ENCODE measurements around the gene IL17A. TPM values are rescaled to one million over a fixed set of nuclear protein-coding genes. Genes with fewer than 3 reads are reported as not detected.

The IL17A gene
- total RNA-seq, 6 experiments from 2014 or later, result not detected

DNA sequence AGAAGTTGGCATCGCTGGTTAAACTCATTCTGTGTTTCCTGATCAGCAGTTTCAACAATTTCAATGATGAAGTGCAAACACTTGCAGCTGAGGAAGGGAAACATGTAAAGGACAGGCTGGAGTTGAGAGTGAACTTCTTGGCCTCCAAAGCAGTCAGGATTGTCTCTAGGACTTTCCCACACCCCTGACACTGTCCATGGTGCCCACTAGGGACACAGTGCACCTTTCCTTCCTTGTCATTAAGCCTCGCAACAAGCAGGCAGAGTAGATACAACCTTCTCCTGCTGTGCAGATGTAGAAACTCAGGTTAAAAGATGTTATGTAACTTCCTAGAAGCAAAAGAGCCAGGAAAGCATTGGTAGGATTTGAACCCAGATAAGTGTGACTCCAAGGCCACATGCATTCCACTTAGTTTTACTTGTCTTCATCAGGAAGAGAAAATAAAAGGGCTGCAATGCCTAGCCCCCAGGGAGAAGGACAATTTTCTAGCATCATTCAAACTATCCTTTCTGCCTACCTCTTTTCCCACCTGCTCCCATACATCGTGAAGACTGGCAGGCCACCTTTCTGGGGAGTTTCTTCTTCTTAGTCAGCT is 39.2 kb upstream of the IL17A start:
- H3K36me3 ChIP-seq, result no peaks in the 10 kb centered on the region
- TF ChIP-seq POLR2A (IDR thresholded peaks at IDR 0.05) (no peak), CTCF (IDR thresholded peaks at IDR 0.05) (no peak)
- WGBS (ENCODE audit: insufficient coverage, low coverage, low lambda C conversion rate, missing lambda C conversion rate), result 77% methylated on average over 3 of the region's 3 CpGs
- H3K4me3 ChIP-seq, result no peak overlapping the region
- intact Hi-C loops (cut with DNase I), result no loop called here
- DNase-seq, result no peak
- peaks cover 0 to 6% (median 0%) of the 10 kb centered on the region in 4 donors for H3K4me1 ChIP-seq
- no peak for ATAC-seq
- no peaks in the 10 kb centered on the region for H3K9me3 ChIP-seq
- H3K27ac ChIP-seq, result no peak overlapping the region
- H3K27me3 ChIP-seq, result no peaks in the 10 kb centered on the region

DNA sequence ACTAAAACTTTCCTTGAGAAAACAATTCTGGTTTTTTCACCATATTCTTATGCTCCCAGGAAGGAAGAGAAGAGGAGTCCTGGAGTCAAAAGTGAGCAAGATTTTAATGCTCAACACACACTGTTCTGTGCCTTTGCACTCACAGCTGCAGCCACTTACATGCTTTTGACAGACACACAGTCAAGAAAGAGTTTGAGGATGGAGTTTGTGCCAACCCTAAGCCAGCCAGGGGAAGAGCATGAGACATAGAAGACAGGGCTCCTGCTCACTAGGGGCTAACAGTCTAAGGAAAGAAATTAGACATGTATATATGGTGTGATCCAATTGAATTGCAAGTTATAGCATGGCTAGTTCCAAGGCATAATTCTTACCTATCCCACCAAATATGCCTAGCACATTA is 37.1 kb upstream of the IL17A start:
- no peak overlapping the region for H3K4me3 ChIP-seq
- no peak for TF ChIP-seq CTCF (IDR thresholded peaks at IDR 0.05)
- no peak for TF ChIP-seq POLR2A (IDR thresholded peaks at IDR 0.05)
- no peaks in the 10 kb centered on the region for H3K36me3 ChIP-seq
- intact Hi-C loops (cut with DNase I), result no loop called here
- no peaks in the 10 kb centered on the region for H3K9me3 ChIP-seq
- no peak for DNase-seq
- no peak for ATAC-seq
- H3K27me3 ChIP-seq, result no peaks in the 10 kb centered on the region
- H3K4me1 ChIP-seq, result peaks cover 0 to 6% (median 0%) of the 10 kb centered on the region in 4 donors
- H3K27ac ChIP-seq, result no peak overlapping the region

DNA sequence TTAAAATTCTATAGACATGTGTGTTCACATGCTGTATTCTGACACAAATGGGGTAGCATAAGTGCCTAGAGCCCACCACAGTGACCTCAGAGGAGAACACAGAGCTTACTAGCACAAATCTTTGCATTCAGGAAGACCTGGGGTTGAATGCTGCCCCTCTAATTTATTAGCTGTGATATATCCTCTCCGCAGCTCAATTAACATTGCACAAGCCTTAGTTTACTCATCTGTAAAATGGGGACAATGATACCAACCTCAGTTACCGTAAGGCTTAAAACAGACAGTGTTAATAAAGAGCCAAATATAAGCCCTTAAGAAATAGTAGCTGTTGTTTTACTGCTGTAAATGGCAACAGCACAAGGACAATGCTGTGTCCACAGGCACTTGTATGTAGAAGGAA is 36.2 kb upstream of the IL17A start:
- TF ChIP-seq CTCF (IDR thresholded peaks at IDR 0.05), result no peak
- TF ChIP-seq POLR2A (IDR thresholded peaks at IDR 0.05), result no peak
- no peaks in the 10 kb centered on the region for H3K27me3 ChIP-seq

GRCh38 chr6:52152070-52152423 is 34.1 kb upstream of the IL17A start:
- TF ChIP-seq CTCF (IDR thresholded peaks at IDR 0.05), result no peak
- no peak for TF ChIP-seq POLR2A (IDR thresholded peaks at IDR 0.05)
- intact Hi-C loops (cut with DNase I), result no loop called here
- H3K4me3 ChIP-seq, result no peak overlapping the region
- DNase-seq (no peak), ATAC-seq (no peak)
- no peak overlapping the region for H3K27ac ChIP-seq
- no peaks in the 10 kb centered on the region for H3K36me3 ChIP-seq
- no peaks in the 10 kb centered on the region for H3K27me3 ChIP-seq
- peaks cover 0 to 6% (median 0%) of the 10 kb centered on the region in 4 donors for H3K4me1 ChIP-seq
- no peaks in the 10 kb centered on the region for H3K9me3 ChIP-seq

More for the DNA sequence above, 36.2 kb upstream of the IL17A start:
- intact Hi-C loops (cut with DNase I), result no loop called here
- ATAC-seq (no peak), DNase-seq (no peak)
- H3K4me1 ChIP-seq, result peaks cover 0 to 6% (median 0%) of the 10 kb centered on the region in 4 donors
- H3K9me3 ChIP-seq, result no peaks in the 10 kb centered on the region
- H3K27ac ChIP-seq, result no peak overlapping the region
- H3K36me3 ChIP-seq, result no peaks in the 10 kb centered on the region
- WGBS (ENCODE audit: insufficient coverage, low coverage, low lambda C conversion rate, missing lambda C conversion rate), result 92% methylated on average over 2 of the region's 2 CpGs
- H3K4me3 ChIP-seq, result no peak overlapping the region

- no peaks in the 10 kb centered on the region for H3K9me3 ChIP-seq
- no peaks in the 10 kb centered on the region for H3K27me3 ChIP-seq
- no peak for TF ChIP-seq CTCF (IDR thresholded peaks at IDR 0.05)
- peaks cover 0 to 6% (median 0%) of the 10 kb centered on the region in 4 donors for H3K4me1 ChIP-seq
- no peak overlapping the region for H3K4me3 ChIP-seq
- no peaks in the 10 kb centered on the region for H3K36me3 ChIP-seq
- ATAC-seq (no peak), DNase-seq (no peak)
- 75% methylated on average over 6 of the region's 7 CpGs for WGBS (ENCODE audit: insufficient coverage, low coverage, low lambda C conversion rate, missing lambda C conversion rate)
- H3K27ac ChIP-seq, result no peak overlapping the region
- intact Hi-C loops (cut with DNase I), result no loop called here
Observed at GRCh38 chr6:52152711-52153160, 33.4 kb upstream of the IL17A start.
